NCI-H748 (cell line): ENCODE results near the gene MAML2.

Experiments used
- DNase-seq: peaks from one replicate; lab custom pipeline; 2025; ENCODE audit not compliant: unreplicated experiment; lab: John Stamatoyannopoulos, UW

The MAML2 gene

GRCh38 chr11:96106645-96107044 is 236.3 kb downstream of the MAML2 start:
- DNase-seq, result no peak

GRCh38 chr11:96105944-96106343 is 237.1 kb downstream of the MAML2 start:
- DNase-seq, result no peak

- DNase-seq, result no peak
These were observed 237.6 kb downstream of the MAML2 start for GRCh38 chr11:96105197-96105895.

GRCh38 chr11:96104496-96104895 is 238.5 kb downstream of the MAML2 start:
- DNase-seq, result no peak

GRCh38 chr11:96103721-96104120 is 239.3 kb downstream of the MAML2 start:
- no peak for DNase-seq

GRCh38 chr11:96103102-96103501 is 239.9 kb downstream of the MAML2 start:
- no peak for DNase-seq

GRCh38 chr11:96102664-96103078 is 240.3 kb downstream of the MAML2 start:
- DNase-seq, result no peak

GRCh38 chr11:96101146-96101545 is 241.8 kb downstream of the MAML2 start:
- no peak for DNase-seq

DNA sequence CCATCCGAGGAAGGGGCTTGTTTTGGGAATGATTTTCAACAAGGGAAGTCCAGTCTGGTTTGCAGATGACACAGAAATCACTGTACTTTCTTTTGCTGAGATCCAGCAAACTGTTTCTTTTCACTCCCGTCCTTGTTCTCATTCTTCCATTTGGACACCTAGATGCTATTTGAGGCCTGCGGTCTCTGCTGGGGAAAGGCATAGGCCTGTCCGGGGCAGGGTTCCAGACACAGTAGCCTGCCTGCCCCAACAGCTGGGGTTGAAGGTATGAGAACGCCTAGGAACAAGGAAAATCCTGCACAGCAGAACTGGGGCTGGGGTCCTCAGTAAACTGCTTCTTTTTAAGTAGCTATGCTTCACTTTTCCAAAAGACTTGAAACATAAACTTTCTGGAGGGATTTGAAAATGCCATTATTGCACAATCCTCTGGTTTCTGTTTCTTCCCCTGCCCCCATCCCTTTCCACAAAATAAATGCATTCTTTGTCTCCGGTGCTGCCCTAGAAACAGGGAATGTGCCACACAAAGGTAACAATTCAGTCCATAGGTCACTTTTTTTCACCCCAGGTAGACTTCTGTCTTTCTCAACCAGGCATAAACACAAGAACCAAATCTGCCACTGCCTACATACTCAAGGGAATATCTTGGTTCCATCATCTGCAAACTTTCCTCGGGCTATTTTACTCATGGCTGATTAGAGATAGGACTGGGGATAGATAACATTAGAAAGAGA is 244.3 kb downstream of the MAML2 start:
- DNase-seq, result no peak

GRCh38 chr11:96097844-96098421 is 245.1 kb downstream of the MAML2 start:
- no peak for DNase-seq

DNA sequence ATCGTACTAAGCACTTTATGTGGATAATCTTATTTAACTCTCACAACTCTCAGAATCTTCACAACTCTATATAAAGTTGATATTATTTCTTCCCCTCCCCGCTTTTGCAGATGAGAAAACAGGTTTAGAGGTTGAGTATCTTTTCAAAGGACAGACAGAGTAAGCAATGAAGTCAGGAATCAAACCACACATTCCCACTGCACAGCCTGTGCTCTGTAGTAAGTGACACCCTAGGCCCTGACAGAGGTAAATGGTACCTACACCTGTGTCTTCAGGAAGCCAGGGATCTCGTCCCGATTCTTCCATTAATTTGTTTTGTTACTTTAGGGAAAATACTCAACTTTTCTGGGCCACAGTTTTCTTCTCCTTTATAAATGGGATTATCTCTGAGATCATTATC is 246.6 kb downstream of the MAML2 start:
- DNase-seq, result no peak

GRCh38 chr11:96095884-96096303 is 247.1 kb downstream of the MAML2 start:
- no peak for DNase-seq

- DNase-seq, result no peak
These were observed 248.8 kb downstream of the MAML2 start for GRCh38 chr11:96094156-96094555.

DNA sequence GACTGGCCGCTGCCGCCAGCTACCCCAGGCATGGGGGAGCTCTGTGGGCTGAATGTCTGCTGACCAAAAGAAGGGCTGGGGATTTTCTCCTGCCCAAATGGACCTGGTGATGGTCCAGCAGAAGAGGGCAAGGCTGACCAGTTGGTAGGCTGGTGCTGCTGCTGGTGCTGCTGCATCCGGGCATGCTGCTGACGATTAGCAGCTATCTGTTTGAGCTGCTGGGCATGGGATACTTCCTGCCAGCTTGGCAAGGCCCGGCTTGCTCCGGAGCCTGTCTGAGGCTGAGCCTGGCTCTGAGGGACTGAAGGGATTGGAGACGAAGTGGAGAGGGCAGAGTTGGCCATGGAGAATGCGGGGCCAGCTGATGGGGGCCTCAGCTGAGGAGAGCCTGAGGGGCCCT is 250.5 kb downstream of the MAML2 start:
- no peak for DNase-seq

GRCh38 chr11:96091476-96091875 is 251.5 kb downstream of the MAML2 start:
- DNase-seq, result no peak

- no peak for DNase-seq
These were observed 252.3 kb downstream of the MAML2 start for GRCh38 chr11:96090711-96091110.

GRCh38 chr11:96088914-96089313 is 254.1 kb downstream of the MAML2 start:
- no peak for DNase-seq

GRCh38 chr11:96086111-96086510 is 256.9 kb downstream of the MAML2 start:
- no peak for DNase-seq

DNA sequence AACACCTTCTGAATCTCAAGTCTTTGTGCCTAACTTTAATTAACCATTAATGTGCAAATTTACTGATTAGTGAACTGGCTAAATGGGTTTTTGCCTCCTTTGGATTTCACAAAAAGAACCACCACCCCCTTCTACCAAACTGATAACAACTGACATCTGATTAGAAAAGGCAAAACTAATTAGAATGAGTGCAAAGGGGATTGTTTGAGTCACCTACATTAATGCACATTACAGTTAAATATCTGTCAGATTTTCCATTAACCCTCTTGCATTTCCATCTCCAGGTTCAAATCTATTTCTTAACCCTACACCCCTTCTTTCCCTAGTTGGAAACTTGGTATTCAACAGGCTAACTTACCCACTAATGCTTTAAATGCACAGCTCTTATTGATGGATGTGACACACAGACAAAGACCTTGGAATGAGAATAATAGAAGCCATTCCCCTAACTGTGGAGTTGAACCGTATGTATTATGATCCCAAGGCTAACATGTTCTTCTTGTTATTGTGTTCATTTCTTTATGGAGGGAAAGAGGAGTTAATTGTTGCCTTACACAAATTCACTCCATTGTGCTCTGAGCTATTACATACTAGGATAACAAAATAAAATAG is 257.6 kb downstream of the MAML2 start:
- no peak for DNase-seq

DNA sequence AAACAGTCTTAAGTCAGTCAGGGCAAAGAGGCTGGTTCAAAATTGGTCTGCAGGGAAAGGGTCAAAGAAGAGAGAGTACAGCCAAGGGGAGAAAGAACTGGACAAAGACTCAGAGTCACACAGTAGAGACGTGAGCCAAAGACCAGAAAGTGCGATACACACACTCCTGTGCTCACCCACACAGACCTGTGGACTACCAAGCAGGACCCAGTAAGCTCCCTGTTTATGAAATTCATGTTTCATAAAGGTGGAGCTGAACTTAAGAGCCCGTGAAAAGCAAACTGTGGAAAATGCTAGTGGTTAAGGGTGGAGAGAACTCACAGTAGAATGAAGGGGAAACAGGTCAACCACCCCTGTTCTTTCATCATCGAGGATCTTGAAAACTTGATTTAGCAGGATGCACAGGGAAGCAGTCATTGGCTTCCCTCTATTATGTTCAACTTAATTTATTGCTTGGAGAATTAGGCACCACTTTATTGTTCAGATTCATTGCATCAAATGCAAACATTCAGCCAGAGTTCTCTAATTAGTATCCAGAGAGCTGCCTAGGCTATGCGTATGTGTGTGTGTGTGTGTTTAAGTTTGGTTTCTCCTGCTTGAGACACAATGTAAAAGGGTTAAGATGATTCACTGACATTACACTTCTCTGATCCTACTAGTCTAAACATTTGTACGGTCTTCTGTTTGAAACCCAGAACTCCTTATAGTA is 258.2 kb downstream of the MAML2 start:
- no peak for DNase-seq

GRCh38 chr11:96082936-96083335 is 260.1 kb downstream of the MAML2 start:
- DNase-seq, result no peak
